ENCODE measurements around the gene NCMAP.

Gene NCMAP

DNA sequence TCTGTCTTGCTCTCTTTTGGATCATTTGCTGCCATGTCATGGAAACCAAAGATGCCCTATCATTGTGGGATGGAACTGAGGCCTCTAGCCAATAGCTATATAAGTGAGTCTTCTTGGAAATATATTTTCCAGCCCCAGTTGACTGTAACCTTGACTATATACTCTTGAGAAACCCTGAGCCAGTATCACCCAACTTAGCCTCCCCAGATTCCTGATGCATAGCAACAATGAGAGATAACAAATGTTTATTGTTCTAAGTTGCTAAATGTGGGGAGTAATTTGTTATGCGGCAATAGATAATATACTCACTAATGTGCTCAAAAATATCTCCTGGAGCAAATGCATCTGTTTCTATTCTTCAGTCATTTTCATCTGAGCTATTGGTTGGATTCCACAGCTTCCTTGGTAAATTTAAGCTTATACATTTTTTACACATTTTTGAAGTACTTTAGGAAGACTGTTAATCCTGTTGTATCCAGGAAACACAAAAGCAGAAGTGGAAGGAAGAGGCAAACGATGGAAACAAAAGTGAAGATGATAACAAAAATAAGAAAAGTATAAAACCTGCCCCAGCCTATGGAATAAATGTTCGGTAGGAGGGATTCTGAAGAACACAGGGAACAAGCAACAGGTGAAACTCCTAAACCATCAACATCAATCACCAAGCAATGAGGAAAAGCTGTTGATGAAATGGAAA, 80.9 kb downstream of the NCMAP start:
- DNase-seq, result no peak

DNA sequence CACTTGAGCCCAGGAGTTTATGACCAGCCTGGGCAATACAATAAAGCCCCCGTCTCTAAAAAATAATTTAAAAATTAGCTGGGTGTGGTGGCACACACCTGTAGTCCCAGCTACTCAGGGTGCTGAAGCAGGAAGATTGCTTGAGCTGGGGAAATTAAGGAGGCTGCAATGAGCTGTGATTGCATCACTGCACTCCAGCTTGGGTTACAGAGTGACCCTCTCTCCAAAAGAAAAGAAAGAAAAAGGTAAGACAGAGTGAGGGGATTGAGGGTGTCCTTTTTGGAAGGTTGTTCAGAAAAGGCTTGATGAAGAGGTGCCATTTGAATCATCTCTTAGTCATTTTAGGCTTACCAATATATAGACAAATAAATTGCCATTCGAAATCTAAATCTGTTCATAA, 83.2 kb downstream of the NCMAP start:
- DNase-seq, result no peak

DNA sequence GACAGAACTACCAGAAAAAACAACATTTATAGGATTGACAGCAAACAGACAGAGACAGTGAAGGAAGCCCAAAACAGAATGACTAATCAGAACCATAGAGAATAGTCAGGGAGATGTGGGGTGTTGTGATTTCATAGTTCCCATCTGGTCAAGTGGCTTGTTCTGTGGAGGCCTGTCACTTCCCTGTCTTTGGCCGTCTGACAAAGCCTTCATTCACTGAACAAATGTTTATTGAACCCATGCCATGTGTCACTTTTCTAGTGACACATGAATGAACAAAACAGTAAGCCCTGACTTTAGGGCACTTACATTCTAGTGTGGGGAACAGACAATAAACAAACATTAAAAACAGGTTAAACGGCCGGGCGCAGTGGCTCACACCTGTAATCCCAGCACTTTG, 84.0 kb downstream of the NCMAP start:
- no peak for DNase-seq

DNA sequence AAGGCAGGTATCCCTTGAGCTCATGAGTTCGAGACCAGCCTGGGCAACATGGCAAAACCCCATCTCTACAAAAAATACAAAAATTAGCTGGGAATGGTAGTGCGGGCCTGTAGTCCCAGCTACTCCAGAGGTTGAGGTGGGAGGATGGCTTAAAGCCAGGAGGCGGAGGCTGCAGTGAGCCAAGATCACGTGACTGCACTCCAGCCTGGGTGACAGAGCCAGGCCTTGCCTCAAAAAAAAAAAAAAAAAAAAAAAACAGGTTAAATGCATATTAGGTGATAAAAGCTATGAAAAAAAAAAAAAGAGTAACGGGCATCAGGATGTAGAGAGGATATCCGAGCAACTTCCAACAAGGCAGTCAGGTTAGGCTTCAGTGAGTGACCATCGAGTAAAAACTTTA, 84.4 kb downstream of the NCMAP start:
- DNase-seq, result no peak

DNA sequence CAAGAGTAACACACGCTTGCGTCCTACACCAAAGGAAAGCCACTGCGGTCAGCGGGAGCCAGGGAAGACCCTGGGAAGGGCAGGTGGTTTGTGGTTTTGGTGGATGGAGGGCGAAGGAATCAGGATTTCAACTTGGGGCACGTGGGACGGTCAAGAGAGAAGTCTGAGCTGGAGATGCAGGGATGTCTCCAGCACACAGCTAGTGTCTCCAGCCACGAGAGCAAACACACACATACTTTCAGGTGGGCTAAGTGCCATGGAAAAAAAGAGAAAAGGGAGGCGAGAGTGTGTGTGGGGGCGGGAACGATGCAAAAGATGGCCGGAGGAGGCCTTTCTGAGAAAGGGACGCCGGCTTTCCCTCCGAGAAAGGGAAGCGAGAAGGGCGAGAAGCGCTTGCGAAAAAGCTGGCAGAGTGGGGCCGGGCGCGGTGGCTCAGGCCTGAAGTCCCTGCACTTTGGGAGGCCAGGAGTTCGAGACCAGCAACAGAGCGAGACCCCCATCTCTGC, 85.8 kb downstream of the NCMAP start:
- peak; percentile 35 for DNase-seq

DNA sequence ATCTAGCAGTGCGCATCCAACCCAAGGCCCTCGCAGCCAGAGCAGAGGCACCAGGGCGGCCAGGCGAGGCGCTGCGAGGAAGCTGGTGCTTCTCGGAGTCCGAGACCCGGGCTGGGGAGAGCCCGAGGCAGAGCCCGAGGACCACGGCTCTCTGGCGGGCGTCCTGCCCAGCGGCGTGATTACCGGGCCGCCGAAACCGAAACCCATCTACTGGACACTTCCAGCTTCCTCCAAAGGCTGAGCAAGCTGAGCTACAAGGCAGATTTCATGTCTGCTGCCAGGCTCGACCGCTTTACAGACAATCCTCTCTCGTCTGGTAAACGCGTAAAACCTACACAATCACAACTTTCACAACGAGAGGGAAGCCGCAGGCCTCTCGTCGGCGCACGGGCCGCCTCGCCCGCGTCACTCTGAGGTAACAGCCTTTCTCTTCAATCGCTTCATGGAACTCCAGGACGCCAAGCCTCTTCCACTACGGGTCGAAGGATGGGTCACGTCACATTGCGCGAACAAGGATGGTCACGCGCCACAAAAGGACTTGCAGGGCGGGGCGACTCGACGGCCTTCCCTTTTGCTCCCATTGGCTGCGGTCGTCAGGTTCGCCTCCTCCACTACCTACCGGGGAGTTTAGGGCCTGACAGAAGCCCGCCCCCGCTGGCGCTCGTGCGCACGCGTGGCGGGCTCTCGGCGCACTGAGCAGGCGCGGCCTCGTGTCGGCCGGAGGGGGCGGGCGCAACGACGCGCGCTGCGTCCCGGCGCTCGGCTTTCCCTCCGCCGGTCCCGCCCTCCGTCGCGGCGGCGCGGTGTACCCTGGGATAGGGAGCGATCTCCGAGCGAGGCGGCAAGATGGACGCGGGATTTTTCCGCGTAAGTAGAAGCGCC, 86.8 kb downstream of the NCMAP start, which contains the start of gene SRRM1:
TSS of gene SRRM1 (plus strand) at position 822 of the 882 bp plus-strand sequence. CDS start at position 847, 25 bp downstream.
- DNase-seq, result peak; percentile 100

DNA sequence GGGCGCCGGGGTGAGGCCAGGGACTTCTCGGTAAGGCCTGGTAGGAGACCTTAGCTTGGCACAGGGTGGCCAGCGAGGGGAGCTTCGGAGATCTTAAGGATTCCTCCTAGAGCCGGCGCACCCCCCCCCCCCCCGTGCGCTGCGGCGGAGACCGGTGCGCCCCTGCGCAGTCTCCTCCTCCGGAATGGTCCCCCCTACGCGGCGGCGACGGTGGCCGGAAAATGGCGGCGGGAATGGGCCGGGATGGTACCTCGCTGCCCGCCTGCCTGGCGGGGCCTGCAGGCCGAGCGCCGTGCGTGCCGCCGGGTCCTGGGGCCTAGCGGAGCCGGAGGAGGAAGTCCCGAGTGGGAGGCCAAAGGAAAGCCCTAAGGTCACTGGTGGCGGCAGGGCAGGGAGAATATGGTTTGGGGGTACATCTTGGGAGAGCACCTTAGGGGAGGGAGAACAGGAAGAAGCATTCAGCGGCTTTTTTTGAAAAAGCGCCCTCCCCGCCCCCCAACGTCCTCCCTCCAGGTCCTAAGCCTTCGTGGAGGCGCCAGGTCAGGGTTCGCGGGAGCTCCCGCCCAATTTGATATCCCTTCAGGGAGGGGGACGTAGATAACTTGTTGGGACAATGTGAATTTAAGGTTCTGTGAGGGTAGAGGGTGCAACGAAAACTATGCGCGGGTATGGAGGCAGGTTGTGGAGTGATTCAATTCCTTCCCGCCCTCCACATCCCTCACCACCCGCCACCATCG, 87.6 kb downstream of the NCMAP start:
- DNase-seq, result no peak

DNA sequence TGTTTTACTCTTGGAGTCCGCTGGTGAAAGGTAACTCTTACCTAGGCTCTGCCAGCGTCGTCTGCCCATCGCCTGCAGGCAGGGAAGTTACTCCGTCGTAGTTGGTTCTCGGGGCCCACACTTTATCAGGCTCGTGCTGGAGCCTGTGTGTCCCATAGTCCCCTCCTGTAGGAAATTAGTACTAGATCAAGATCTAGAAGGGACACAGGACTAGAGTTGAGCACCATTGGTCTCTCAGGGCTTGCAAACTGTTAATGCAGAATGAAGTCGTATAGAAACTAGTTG, 88.2 kb downstream of the NCMAP start:
- no peak for DNase-seq

DNA sequence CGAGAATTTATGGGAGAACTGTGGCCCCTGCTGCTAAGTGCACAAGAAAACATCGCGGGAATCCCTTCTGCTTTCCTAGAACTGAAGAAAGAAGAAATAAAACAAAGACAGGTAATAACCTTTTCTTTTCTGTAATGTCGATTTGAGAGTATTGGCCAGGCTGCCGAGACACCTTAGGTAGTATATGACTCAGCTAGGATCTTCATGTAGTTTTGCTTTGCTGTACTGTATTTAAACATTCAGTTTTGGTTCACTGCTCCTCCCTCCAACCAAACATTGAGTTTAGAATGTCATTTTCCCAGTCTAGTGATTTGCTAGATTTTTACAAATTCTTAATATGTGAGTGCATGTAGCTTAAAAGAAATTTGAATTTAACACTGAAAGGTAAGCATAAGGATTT, 93.0 kb downstream of the NCMAP start:
- no peak for DNase-seq

DNA sequence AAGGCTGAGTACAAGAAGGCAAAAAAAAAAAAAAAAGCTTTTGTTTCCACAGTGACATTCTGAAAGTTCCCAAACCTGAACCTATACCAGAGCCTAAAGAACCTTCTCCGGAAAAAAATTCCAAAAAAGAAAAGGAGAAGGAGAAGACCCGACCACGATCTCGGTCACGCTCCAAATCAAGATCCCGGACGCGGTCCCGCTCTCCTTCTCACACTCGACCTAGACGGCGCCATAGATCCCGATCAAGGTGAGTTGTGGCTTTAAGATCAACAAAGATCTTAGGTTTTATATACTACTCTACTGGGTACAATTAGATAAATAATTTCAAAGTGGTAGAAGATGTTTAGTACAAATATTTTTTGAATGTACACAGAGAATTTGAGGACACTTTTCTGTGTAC, 96.5 kb downstream of the NCMAP start:
- DNase-seq, result no peak

DNA sequence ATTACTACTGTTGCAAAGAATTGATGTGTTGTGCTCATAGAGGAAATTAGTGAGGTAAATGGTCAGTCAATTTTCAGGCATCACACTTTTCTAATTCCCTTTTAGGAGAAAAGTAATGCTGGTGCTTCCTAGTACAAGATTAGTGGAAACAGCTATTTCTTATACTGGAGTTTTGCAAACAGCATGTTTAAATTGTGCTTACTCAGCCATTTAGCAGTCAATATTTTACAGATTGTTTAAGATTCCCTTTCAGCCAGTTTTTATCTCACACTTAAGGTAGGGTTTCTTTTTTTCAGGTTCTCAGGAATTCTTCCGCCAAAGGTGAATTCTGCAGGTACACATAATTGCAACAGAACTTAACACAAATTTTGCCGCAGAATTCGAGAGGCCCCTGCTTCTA, 98.1 kb downstream of the NCMAP start:
- no peak for DNase-seq

DNA sequence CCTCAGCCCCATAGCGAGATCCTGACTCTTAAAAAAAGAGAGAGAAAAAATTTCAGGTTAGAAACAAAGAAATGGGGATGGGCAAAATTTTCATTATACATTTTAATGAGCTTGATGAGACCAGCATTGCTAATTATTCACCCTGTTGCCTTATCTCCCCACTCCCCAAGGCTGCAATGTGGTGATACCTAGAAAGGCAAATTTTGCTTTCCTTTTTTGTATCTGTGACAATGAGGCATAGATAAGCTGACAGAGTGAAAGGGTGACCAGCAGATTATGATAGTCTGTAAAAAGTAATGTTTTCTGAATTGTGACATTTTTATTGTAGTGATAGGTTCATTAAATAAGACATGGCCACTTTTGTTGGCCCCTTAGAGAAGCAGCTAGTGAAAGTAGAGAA, 100.2 kb downstream of the NCMAP start:
- no peak for DNase-seq

DNA sequence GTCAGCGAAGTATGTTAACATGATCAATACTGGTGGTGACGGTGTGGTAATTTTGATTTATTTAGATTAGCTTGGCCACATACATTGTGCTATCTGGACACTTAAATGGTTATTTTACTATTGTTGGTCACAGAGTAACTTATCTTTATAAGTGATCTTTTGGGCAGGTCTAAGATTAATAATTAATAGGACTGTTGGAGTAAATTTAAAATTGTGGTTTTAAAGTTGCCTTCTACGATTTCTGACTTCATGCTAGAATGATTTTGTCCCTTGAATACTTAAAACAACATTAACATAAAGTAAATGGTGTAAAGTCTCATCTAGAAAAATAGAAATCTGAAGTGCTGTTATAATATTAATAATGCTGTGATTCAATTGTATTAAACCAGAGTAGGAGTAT, 101.9 kb downstream of the NCMAP start:
- no peak for DNase-seq
